Subcutaneous abdominal adipose tissue (tissue), 5 donors: ENCODE data around the gene AUNIP.

Experiments used
- H3K27ac ChIP-seq: one replicate; pipeline ENCODE4 v1.7.0; 2013; ENCODE audit warnings: low read depth, mild to moderate bottlenecking, inconsistent platforms, low read length, moderate library complexity
- H3K27me3 ChIP-seq, 5 donors: one replicate each; pipeline ENCODE4 v1.7.0; 2013; ENCODE audit warnings: low read length in 5 of 5, inconsistent platforms in 1 of 5; ENCODE audit not compliant: control insufficient read depth in 5 of 5, insufficient read depth in 4 of 5
- H3K36me3 ChIP-seq, 5 donors: one replicate each; pipeline ENCODE4 v1.7.0; 2013; ENCODE audit warnings: low read length in 5 of 5; ENCODE audit not compliant: control insufficient read depth in 5 of 5, insufficient read depth in 5 of 5
- H3K4me1 ChIP-seq, 5 donors: one replicate each; pipeline ENCODE4 v1.7.0; 2013; ENCODE audit warnings: low read length in 5 of 5, mild to moderate bottlenecking in 3 of 5, moderate library complexity in 1 of 5; ENCODE audit not compliant: control insufficient read depth in 5 of 5, insufficient read depth in 5 of 5
- H3K4me3 ChIP-seq, 5 donors: one replicate each; pipeline ENCODE4 v1.7.0; 2013; ENCODE audit warnings: low read length in 5 of 5, low read depth in 1 of 5
- H3K9ac ChIP-seq, 5 donors: one replicate each; pipeline ENCODE4 v1.7.0; 2013; ENCODE audit warnings: low read length in 5 of 5, mild to moderate bottlenecking in 4 of 5, moderate library complexity in 3 of 5
- H3K9me3 ChIP-seq, 5 donors: one replicate each; pipeline ENCODE4 v1.7.0; 2013; ENCODE audit warnings: low read length in 5 of 5; ENCODE audit not compliant: control insufficient read depth in 5 of 5
- donor health status: healthy.
- donor health status: healthy.
- donor health status: healthy.
- donor health status: healthy.
- donor health status: healthy.

The AUNIP gene

DNA sequence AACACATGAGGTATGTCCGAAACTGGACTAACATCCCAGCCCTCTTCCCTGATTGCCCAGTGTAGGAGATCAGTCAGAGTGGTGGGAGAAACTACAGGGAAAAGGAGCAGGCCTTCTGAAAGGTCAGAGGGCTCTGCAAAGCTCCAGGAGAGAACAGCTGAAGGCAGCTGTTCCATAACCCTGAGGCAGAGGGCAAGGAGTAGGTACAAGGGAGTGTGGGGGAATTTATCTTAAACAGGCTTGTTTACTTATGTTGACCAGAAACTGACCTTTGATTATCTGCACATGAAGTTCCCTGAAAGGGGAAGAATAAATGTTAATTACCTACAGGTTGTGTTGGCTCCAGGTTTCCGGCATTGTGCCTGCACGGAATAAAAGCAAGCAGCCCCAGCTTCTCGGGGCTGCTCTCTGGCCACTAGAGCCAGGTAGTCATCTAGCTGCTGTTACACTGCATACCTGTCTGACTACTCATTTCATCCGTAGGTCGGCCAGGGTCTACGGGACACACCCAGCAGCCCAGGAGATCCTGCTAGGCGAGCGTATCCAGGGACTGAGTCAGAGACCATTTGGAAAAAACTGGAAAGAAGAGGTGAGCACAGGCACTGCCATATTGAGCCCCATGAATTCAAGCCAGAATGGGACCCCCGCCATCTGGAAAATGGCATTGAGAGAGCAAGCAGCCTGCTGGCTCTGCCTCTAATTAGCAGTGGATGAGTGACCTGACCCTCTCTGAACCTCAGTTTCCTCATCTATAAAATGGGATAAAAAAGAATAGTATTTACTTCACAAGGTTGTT lies 31.2 kb upstream of the AUNIP start:
- H3K4me1 ChIP-seq: peaks cover 0 to 11% (median 6%) of the 10 kb centered on the region in 5 donors
- no peak overlapping the region for H3K27ac ChIP-seq
- no peak overlapping the region for H3K9ac ChIP-seq
- H3K36me3 ChIP-seq: no peaks in the 10 kb centered on the region
- H3K9me3 ChIP-seq: no peaks in the 10 kb centered on the region
- no peaks in the 10 kb centered on the region for H3K27me3 ChIP-seq
- H3K4me3 ChIP-seq: no peak overlapping the region

DNA sequence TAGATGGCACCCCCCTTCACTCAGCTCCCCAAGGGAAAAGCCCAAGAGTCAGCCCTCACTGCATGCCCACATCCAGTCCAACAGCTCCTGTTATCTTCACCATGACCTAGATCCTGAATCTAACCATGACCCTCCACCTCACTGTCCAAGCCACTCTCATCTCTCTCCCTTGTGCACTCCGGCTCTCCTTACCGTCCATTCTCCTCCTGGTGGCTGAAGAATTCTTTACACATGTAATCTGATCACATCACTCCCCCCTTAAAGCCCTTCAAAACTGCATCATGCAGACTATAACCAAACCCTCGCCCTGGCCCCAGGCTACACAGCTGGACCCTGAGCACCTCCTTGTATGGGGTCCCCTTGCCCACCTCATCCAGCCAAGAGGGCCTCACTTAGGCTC lies 30.2 kb upstream of the AUNIP start:
- no peak overlapping the region for H3K9ac ChIP-seq
- no peaks in the 10 kb centered on the region for H3K27me3 ChIP-seq
- peaks cover 0 to 6% (median 5%) of the 10 kb centered on the region in 5 donors for H3K4me1 ChIP-seq
- H3K36me3 ChIP-seq: no peaks in the 10 kb centered on the region
- no peak overlapping the region for H3K27ac ChIP-seq
- H3K9me3 ChIP-seq: no peaks in the 10 kb centered on the region
- H3K4me3 ChIP-seq: no peak overlapping the region

DNA sequence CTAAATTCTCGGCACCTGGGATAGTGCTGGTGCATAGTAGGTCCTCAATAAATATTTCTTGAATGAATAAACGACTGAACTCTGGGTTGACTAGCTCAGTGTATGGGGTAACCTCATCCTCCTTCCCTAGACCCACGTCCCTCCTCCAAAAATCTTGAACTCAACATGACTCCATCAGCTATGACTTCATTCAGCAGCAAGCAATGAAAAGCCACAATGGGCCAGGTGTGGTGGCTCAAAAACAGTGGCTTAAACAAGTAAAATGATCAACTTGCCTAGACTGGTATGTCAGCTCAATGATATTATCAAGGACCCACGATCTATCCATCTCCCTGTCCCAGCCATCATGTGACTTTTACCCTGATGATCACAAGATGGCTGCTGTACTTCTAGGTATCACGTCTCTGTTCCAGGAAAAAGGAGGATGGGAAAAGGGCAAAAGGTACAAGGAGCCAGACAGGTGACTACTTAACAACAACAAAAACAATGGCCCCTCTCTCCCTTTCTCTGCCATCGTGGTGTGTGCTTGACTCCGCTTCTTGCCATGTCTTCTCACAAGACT lies 29.2 kb upstream of the AUNIP start:
- Histone ChIP-seq H3K9ac (no peak overlapping the region), H3K27ac (no peak overlapping the region), H3K4me3 (no peak overlapping the region), H3K36me3 (no peaks in the 10 kb centered on the region), H3K27me3 (no peaks in the 10 kb centered on the region), H3K4me1 (peaks cover 0 to 6% (median 5%) of the 10 kb centered on the region in 5 donors), H3K9me3 (no peaks in the 10 kb centered on the region)

DNA sequence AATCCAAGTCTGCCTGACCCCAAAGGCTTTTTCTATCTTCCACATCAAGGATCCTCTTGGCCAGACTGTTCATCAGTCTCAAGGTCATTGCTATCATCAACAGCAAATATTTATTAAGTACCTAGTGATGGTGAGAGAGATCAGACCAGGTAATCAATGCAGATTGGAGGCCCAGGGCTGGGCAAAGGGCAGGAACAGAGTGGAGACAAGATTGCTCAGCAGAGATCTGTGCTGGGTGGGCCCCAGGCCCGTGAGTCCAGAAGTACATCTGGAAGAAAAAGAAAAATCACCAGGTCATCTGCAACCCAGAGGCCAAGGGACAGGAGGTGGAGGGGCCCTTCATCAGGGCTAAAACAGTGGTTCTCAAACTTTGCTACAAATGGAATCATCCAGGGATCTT lies 26.3 kb upstream of the AUNIP start:
- Histone ChIP-seq H3K36me3 (no peaks in the 10 kb centered on the region), H3K9me3 (no peaks in the 10 kb centered on the region), H3K9ac (no peak overlapping the region), H3K27ac (no peak overlapping the region), H3K27me3 (no peaks in the 10 kb centered on the region), H3K4me1 (no peaks in the 10 kb centered on the region), H3K4me3 (no peak overlapping the region)

DNA sequence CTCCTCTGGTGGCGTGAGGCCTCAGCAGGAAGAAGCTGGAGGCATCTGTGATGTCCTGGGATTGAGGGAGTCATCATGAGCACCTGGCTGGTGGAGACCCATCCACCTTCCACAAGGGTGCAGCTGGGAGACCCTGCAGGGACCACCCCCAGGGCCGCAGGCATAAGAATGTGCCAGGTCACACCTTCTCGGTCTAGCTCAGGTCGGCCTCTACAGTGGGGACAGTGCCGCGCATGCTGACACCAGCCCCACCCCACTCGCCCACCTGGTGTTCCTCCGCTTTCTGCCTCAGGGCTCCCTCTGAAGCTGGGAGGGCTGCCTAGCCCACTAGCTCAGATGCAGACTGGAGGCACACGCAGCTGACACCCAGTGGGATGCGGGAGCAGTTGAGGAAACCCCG lies 22.0 kb upstream of the AUNIP start:
- Histone ChIP-seq H3K36me3 (no peaks in the 10 kb centered on the region), H3K27ac (no peak overlapping the region), H3K4me1 (peaks cover 0 to 1% (median under 1%) of the 10 kb centered on the region in 5 donors), H3K9ac (no peak overlapping the region), H3K4me3 (no peak overlapping the region), H3K9me3 (no peaks in the 10 kb centered on the region), H3K27me3 (no peaks in the 10 kb centered on the region)

DNA sequence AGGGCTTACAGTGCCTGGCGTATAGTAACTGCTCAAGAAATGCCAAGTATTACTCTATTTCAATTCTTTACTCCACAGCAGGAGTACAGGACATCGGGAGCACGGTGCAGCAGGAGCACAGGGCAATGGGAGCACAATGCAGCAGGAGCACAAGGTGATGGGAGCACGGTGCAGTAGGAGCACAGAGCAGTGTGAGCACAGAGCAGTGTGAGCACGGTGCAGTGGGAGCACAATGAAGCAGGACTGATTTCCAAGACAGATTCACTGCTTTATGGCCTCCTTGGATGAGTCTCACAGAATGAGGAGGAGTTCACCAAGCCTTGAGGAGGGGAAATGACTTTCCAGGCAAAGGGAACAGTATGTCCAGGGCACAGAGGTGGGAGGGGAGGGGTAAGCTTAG lies 21.3 kb upstream of the AUNIP start:
- H3K27me3 ChIP-seq: no peaks in the 10 kb centered on the region
- no peak overlapping the region for H3K27ac ChIP-seq
- no peaks in the 10 kb centered on the region for H3K36me3 ChIP-seq
- H3K9me3 ChIP-seq: no peaks in the 10 kb centered on the region
- peaks cover 0 to 9% (median 5%) of the 10 kb centered on the region in 5 donors for H3K4me1 ChIP-seq
- no peak overlapping the region for H3K9ac ChIP-seq
- H3K4me3 ChIP-seq: no peak overlapping the region

DNA sequence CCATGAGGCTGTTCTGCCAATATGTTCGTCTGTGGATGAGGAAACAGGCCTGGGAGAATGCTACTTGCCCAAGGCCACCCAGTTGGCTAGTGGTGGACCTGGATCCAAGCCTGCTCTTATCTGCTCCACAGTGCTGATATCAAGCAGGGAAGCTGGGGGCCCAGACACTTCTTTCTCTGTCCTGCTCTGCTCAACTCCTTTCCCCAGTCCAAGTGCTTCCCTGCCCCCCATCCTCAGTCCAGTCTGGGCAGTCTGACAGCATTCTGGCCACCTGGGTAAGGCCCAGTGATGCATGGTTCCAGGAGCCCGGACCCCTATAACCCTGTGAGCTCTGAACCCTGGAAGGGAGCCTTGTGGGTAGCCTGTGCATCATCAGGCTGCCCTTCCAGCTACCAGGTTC lies 20.4 kb upstream of the AUNIP start:
- no peaks in the 10 kb centered on the region for H3K9me3 ChIP-seq
- H3K36me3 ChIP-seq: no peaks in the 10 kb centered on the region
- no peak overlapping the region for H3K9ac ChIP-seq
- H3K4me1 ChIP-seq: peaks cover 0 to 15% (median 11%) of the 10 kb centered on the region in 5 donors
- H3K4me3 ChIP-seq: no peak overlapping the region
- H3K27ac ChIP-seq: no peak overlapping the region
- no peaks in the 10 kb centered on the region for H3K27me3 ChIP-seq

DNA sequence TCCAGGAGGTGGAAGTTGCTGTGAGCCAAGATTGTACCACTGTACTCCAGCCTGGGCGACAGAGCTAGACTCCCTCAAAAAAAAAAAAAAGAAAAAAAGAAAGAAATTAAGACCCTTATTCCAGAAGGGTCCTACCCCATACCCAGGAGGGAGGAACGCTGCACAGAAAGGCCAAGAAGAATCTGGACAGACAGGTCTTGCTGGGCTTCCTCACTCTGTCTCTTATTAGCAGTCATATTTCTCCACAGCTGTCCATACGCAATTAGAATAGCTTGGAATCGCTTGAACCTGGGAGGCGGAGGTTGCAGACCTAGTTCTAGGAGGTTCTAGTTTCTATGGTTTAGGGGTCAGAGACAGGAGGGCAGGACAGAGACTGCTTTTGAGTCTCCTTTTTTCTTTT lies 19.4 kb upstream of the AUNIP start:
- H3K4me3 ChIP-seq: no peak overlapping the region
- no peaks in the 10 kb centered on the region for H3K9me3 ChIP-seq
- peaks cover 0 to 21% (median 15%) of the 10 kb centered on the region in 5 donors for H3K4me1 ChIP-seq
- no peak overlapping the region for H3K9ac ChIP-seq
- H3K27me3 ChIP-seq: no peaks in the 10 kb centered on the region
- H3K27ac ChIP-seq: no peak overlapping the region
- no peaks in the 10 kb centered on the region for H3K36me3 ChIP-seq

DNA sequence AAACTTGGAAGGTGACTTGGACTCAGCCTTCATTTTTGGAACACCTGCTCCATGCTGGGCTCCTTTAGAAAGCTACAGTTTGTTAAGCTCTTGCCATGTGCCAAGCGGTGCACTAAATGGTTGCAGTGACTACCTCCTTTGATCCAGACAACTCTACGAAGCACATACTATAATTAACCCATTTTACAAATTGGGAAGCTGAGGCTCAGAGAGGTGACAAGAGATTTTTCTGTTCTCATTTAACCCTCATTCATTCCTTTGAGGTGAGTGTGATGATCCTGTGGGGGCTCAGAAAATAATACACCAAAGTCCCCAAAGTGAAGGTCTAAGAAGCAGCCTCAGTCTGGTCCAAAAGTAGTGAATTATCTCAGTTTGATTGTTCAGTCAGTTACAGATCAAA lies 17.9 kb upstream of the AUNIP start:
- H3K36me3 ChIP-seq: no peaks in the 10 kb centered on the region
- H3K27me3 ChIP-seq: no peaks in the 10 kb centered on the region
- H3K4me3 ChIP-seq: no peak overlapping the region
- no peaks in the 10 kb centered on the region for H3K9me3 ChIP-seq
- no peak overlapping the region for H3K9ac ChIP-seq
- H3K4me1 ChIP-seq: peaks cover 0 to 36% (median 24%) of the 10 kb centered on the region in 5 donors
- H3K27ac ChIP-seq: no peak overlapping the region

DNA sequence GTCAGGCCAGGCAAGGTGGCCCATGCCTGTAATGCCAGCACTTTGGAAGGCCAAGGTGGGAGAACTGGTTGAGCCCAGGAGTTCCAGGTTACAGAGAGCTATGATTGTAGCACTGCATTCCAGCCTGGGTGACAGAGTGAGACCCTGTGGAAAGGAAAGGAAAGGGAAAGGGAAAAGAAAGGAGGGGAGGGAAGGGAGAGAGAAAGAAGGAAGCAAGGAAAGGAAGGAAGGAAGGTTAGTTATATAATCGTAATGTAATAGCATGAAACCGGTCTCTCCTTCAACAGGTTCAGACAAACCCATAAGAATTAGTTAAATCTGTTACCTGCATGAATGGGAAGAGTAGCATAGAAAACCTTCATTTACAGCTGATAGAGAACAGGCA lies 17.4 kb upstream of the AUNIP start:
- H3K9me3 ChIP-seq: no peaks in the 10 kb centered on the region
- H3K4me1 ChIP-seq: peaks cover under 1 to 41% (median 29%) of the 10 kb centered on the region in 5 donors
- no peak overlapping the region for H3K27ac ChIP-seq
- no peaks in the 10 kb centered on the region for H3K36me3 ChIP-seq
- H3K27me3 ChIP-seq: no peaks in the 10 kb centered on the region
- no peak overlapping the region for H3K9ac ChIP-seq
- H3K4me3 ChIP-seq: no peak overlapping the region
